Suprapubic skin (tissue), 4 donors: Measurements from ENCODE around the gene TMEM181. TPM values are rescaled to one million over a fixed set of nuclear protein-coding genes. Genes with fewer than 3 reads are reported as not detected.
A peak's percentile ranks its signal among the peaks of the same experiment; 100 is the strongest.

Source experiments
- DNase-seq, 2 donors: peaks; one replicate each; pipeline ENCODE4 v3.0.0-alpha.2; 2019; ENCODE audit warnings: low spot score in 2 of 2
- H3K27ac ChIP-seq: fragments of 200-600 bp; sonication (generic); one replicate; pipeline ENCODE4 v1.5.1; 2019
- H3K27me3 ChIP-seq: fragments of 200-600 bp; sonication (generic); one replicate; pipeline ENCODE4 v1.5.1; 2019
- H3K36me3 ChIP-seq: fragments of 200-600 bp; sonication (generic); one replicate; pipeline ENCODE4 v1.5.1; 2019
- H3K4me1 ChIP-seq: fragments of 200-600 bp; sonication (generic); one replicate; pipeline ENCODE4 v1.5.1; 2019
- H3K4me3 ChIP-seq: fragments of 200-600 bp; sonication (generic); one replicate; pipeline ENCODE4 v1.5.1; 2019; ENCODE audit warnings: mild to moderate bottlenecking
- H3K9me3 ChIP-seq: fragments of 200-600 bp; sonication (generic); one replicate; pipeline ENCODE4 v1.5.1; 2019
- EP300 ChIP-seq: sonication (generic); formaldehyde crosslinking; IDR thresholded peaks from one replicate; pipeline ENCODE4 v1.6.1; 2017; ENCODE audit warnings: antibody characterized with exemption
- POLR2A ChIP-seq, 2 donors: fragments of 450-650 bp; IDR thresholded peaks; one replicate each; pipeline ENCODE4 v1.6.1; 2017; ENCODE audit warnings: antibody characterized with exemption in 2 of 2, mild to moderate bottlenecking in 2 of 2, moderate library complexity in 2 of 2
- POLR2AphosphoS5 ChIP-seq, 3 donors: sonication (generic); formaldehyde crosslinking; IDR thresholded peaks; one replicate each; pipeline ENCODE4 v1.6.1; 2017; ENCODE audit warnings: antibody characterized with exemption in 3 of 3
- WGBS: methylation state at CpG from one replicate; pipeline ENCODE4 v1.1.5; 2018; 5-methylcytosine and 5-hydroxymethylcytosine counted together
- total RNA-seq, 4 donors: library from RNA; depleted of rRNA; stranded (reverse); fragments of >200 nt; gene quantifications; one replicate each; pipeline ENCODE4 v1.1.0, GENCODE V29; 2016
- TF ChIP-seq, protein P1 (sequence below), 2 donors: fragments of 200-600 bp in 1 of 2; fragments of 450-650 bp in 1 of 2; sonication (generic) in 1 of 2; IDR thresholded peaks; one replicate each; pipeline ENCODE4 v1.5.1; 2016 to 2019; ENCODE audit warnings: antibody characterized with exemption in 2 of 2, mild to moderate bottlenecking in 1 of 2, moderate library complexity in 1 of 2

Gene TMEM181
- total RNA-seq, 4 donors from 2014 or later = 17.5 to 24.7 (median 21.7) TPM

- DNase-seq = peak in 1 of 2 donors; percentile 52
- Histone ChIP-seq H3K4me1 (peaks cover 36% of the 10 kb centered on the region), H3K27me3 (no peaks in the 10 kb centered on the region), H3K27ac (no peak overlapping the region), H3K9me3 (no peaks in the 10 kb centered on the region), H3K4me3 (no peak overlapping the region), H3K36me3 (peaks cover 5% of the 10 kb centered on the region)
- TF ChIP-seq, protein P1, sequence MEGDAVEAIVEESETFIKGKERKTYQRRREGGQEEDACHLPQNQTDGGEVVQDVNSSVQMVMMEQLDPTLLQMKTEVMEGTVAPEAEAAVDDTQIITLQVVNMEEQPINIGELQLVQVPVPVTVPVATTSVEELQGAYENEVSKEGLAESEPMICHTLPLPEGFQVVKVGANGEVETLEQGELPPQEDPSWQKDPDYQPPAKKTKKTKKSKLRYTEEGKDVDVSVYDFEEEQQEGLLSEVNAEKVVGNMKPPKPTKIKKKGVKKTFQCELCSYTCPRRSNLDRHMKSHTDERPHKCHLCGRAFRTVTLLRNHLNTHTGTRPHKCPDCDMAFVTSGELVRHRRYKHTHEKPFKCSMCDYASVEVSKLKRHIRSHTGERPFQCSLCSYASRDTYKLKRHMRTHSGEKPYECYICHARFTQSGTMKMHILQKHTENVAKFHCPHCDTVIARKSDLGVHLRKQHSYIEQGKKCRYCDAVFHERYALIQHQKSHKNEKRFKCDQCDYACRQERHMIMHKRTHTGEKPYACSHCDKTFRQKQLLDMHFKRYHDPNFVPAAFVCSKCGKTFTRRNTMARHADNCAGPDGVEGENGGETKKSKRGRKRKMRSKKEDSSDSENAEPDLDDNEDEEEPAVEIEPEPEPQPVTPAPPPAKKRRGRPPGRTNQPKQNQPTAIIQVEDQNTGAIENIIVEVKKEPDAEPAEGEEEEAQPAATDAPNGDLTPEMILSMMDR (IDR thresholded peaks at IDR 0.05) = no peak
- TF ChIP-seq POLR2A (IDR thresholded peaks at IDR 0.05) (no peak), POLR2AphosphoS5 (IDR thresholded peaks at IDR 0.05) (no peak), EP300 (no peak)
- 67% methylated on average over 8 of the region's 8 CpGs for WGBS
Measured at GRCh38 chr6:158642097-158642601, 82.3 kb downstream of the TMEM181 start.

DNA sequence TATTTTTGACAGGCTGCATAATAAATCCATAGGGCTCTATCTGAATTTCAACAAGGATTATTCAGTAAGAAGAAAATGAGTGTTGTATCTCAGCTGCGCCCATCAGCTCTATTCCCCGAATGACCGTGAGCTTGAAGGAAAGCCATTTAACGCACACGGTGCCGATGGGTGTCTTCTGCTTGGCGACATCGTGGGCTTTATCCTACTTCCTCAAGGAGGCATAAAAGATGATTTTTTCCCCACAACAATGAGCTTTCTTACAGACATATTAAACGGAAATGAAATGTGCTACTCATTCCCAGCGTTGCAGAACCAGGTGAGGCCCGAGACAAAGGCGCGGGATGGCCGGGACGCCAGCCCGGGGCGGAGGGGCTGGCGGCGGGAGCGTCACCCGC, 83.9 kb downstream of the TMEM181 start:
- Histone ChIP-seq H3K27ac (peak overlapping the region; percentile 90), H3K4me3 (peak overlapping the region; percentile 82), H3K4me1 (peaks cover 36% of the 10 kb centered on the region), H3K9me3 (no peaks in the 10 kb centered on the region), H3K36me3 (no peaks in the 10 kb centered on the region), H3K27me3 (no peaks in the 10 kb centered on the region)
- DNase-seq = peak in 1 of 2 donors; percentile 36
- WGBS = 2% methylated on average over 8 of the region's 21 CpGs
- no peak for TF ChIP-seq EP300
- TF ChIP-seq POLR2AphosphoS5 (IDR thresholded peaks at IDR 0.05) = no peak
- TF ChIP-seq POLR2A (IDR thresholded peaks at IDR 0.05) = no peak
- TF ChIP-seq, protein P1 (IDR thresholded peaks at IDR 0.05) = no peak

DNA sequence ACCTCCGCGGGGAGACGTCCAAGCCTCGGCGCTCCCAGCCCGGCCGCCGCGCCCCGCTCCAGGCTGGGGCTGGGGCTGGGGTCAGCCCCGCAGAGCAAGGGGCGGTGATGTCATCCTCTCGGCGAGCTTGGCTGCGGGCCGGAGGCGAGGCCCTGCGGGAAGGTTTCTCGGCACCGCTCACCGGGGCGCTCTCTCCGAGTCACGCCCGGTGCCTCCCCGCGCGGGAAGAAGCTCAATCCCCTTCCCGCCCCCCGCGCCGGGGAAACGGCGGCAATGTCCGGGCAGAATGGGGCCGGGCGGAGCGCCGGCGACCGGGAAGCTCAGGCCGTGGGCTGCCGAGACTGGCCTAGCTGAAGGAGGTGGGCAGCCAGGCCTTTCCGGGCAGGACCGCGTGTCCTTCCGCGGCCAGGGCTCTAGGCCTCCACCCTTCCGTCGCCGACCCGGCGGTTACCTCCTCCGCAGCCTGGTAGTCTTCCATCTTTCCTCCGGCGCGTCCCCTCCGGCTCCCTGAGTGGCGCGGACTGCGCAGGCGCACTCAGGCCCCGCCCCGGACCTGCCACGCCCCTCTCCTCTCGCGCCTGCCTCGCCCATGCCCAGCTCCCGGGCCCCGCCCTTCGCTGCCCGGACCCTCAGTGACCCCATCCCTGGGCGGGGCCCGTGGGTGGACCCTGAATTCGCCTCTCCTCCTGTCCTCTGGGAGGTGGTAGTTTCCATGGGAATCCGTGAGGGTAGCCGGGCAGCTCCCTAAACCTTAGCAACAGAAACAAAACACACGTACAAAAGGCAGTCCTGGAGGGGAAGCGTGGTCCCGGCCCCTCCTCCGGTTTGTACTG, 84.6 kb downstream of the TMEM181 start, which contains the start of gene DYNLT1:
Gene DYNLT1, minus strand, starts transcription at position 513 of the 833 bp plus-strand sequence. Its CDS starts 35 bp downstream, at position 478.
- H3K9me3 ChIP-seq = no peaks in the 10 kb centered on the region
- peak within 1 kb of the TSS; percentile 90 for H3K27ac ChIP-seq
- H3K36me3 ChIP-seq = no peaks in the 10 kb centered on the region
- DNase-seq = peak; percentile 93 to 96
- no peaks in the 10 kb centered on the region for H3K27me3 ChIP-seq
- peak; percentile 71 to 95 for TF ChIP-seq POLR2A (IDR thresholded peaks at IDR 0.05)
- TF ChIP-seq, protein P1 (IDR thresholded peaks at IDR 0.05) = no peak
- no peak for TF ChIP-seq EP300
- peak in 2 of 3 donors; percentile 59 to 88 for TF ChIP-seq POLR2AphosphoS5 (IDR thresholded peaks at IDR 0.05)
- peak within 1 kb of the TSS; percentile 82 for H3K4me3 ChIP-seq
- H3K4me1 ChIP-seq = peaks cover 36% of the 10 kb centered on the region
- whole genome bisulfite sequencing = 0% methylated on average over 4 of the region's 81 CpGs

GRCh38 chr6:158645064-158646022, 85.5 kb downstream of the TMEM181 start:
- Histone ChIP-seq H3K27me3 (no peaks in the 10 kb centered on the region), H3K27ac (peak overlapping the region; percentile 90), H3K4me3 (peak overlapping the region; percentile 82), H3K4me1 (peaks cover 36% of the 10 kb centered on the region), H3K36me3 (no peaks in the 10 kb centered on the region), H3K9me3 (no peaks in the 10 kb centered on the region)
- DNase-seq = peak; percentile 18 to 35
- WGBS = 31% methylated on average over 21 of the region's 21 CpGs
- TF ChIP-seq, protein P1 (IDR thresholded peaks at IDR 0.05) = no peak
- TF ChIP-seq POLR2AphosphoS5 (IDR thresholded peaks at IDR 0.05) (no peak), POLR2A (IDR thresholded peaks at IDR 0.05) (no peak), EP300 (no peak)
